ENCODE results near the gene ASMTL.

Gene ASMTL

DNA sequence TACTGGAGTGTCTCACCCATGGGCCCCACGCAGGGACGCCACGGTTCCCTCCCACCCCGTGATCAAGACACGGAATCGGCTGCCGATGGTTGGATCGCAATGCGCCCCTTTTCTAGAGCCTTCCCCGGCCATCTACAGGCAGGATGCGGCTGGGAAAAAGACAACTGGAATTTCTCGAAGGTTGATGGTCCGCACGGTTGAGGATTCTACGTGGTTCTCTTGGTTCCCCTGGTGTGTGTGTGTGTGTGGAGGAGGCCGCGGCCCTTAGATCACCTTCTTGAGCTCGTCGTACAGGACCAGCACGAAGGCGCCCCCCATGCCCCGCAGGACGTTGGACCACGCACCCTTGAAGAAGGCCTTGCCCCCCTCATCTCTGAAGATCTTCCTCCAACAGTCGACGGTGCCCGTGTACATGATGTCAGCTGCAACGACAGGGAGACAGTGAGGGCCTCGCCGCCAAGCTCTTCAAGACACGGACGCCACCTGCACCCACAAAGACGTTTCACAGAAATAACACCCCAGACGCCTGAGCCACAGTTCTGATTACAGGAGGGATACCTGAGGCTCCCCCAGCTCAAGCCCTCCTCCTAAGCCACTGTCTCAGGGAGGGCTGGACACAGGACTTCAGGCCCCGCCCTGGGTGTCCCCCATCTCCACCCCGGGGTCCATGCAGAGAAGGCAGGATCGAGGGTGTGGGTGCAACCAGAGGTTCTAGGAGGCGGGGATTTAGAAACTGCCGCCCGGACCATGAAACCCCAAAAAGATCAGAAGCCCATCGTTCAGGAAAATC lies 66.2 kb downstream of the ASMTL start:
- DNase-seq, result peak in 1 of 2 donors; percentile 62
- peaks cover 0 to 31% (median 27%) of the 10 kb centered on the region in 4 donors for H3K4me1 ChIP-seq
- no peaks in the 10 kb centered on the region for H3K27me3 ChIP-seq

DNA sequence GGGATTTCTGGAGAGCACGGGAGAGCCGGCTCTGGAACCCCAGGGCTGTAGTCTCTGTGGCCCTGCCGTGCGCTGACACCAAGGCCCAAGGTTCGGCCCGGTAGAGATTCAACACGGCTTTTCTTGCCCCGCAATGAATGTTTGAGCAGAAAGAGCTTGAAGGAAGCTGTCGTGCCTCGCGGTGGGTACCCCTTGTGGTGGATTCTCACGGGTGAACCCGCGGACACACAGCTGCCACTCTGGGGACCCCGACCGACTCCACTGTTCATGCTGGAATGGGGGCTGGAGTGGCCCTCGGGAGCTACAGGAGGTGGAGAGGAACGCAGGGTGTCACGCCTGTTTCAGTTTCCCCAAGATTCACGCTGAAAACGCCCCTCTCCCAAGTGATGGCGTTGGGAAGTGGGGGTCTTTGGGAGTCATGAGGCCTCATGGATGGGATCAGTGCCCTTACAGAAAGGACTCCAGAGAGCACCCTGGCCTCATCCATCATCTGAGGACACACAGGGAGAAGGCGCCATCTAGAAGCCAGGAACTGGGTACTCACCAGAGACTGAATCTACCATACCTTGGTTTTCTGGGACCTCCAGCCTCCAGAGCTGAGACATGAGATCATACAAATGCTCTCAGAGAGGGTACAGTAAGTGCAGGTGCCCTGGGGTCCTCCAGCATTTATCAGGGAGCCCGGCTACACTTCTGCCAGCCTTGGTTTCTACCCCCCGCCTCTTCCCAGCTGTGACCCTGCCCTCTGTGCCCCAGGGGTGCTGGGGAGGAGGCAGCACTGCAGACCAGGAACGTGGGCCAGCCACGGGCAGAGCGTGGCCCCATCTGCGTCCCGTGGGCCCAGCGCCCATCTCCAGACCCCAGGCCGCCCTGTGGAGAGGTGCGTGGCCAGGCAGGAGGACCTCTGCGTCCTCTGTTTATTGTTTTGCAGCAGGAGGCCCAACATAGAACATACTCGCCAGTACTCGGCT lies 67.2 kb downstream of the ASMTL start:
- TF ChIP-seq CTCF (IDR thresholded peaks at IDR 0.05), result no peak
- Histone ChIP-seq H3K27ac (no peak overlapping the region), H3K9me3 (no peaks in the 10 kb centered on the region), H3K4me3 (no peak overlapping the region), H3K36me3 (peaks cover 69 to 89% (median 74%) of the 10 kb centered on the region in 3 donors), H3K27me3 (no peaks in the 10 kb centered on the region), H3K4me1 (peaks cover 0 to 23% (median 19%) of the 10 kb centered on the region in 4 donors)
- intact Hi-C loops (cut with DNase I; ENCODE audit: low total_unique reads), result loop anchor here (1.0 kb wide), 1 partner anchor 32 kb away; no protein-coding TSS in a partner anchor
- DNase-seq, result peak in 1 of 2 donors; percentile 61

More for the DNA sequence above, 66.2 kb downstream of the ASMTL start:
- intact Hi-C loops (cut with DNase I; ENCODE audit: low total_unique reads), result loop anchor here (1.0 kb wide), 1 partner anchor 33 kb away; no protein-coding TSS in a partner anchor
- H3K9me3 ChIP-seq, result no peaks in the 10 kb centered on the region
- no peak for TF ChIP-seq CTCF (IDR thresholded peaks at IDR 0.05)
- H3K4me3 ChIP-seq, result no peak overlapping the region
- peaks cover 69 to 94% (median 76%) of the 10 kb centered on the region in 3 donors for H3K36me3 ChIP-seq
- H3K27ac ChIP-seq, result no peak overlapping the region

DNA sequence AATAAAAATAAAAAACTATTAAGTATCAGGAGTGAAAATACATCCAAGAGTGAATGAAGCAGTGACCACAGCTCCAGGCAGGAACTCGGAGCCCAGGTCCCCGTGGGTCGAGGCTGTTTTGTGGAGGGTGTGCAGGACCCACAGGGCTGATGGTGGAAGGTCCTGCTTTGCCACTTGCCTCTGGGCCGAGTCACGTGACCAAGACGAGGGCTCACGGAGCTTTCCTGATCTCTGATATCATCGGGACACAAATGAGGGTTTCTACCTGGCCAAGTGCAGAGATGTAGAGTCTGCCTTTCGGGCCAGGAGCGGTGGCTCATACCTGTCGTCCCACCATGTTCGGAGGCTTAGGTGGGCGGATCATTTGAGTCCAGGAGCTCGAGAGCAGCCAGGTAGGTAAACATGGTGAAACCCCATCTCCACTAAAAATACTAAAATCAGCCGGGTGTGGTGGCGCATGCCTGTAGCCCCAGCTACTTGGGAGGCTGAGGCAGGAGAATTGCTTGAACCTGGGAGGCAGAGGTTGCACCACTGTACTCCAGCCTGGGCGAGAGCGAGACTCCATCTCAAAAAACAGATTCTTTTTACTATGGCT lies 68.0 kb downstream of the ASMTL start:
- intact Hi-C loops (cut with DNase I; ENCODE audit: low total_unique reads), result no loop called here
- Histone ChIP-seq H3K4me3 (no peak overlapping the region), H3K4me1 (peaks cover 0 to 16% (median 12%) of the 10 kb centered on the region in 4 donors), H3K27ac (no peak overlapping the region), H3K27me3 (no peaks in the 10 kb centered on the region), H3K9me3 (no peaks in the 10 kb centered on the region), H3K36me3 (peaks cover 63 to 81% (median 66%) of the 10 kb centered on the region in 3 donors)
- TF ChIP-seq CTCF (IDR thresholded peaks at IDR 0.05), result no peak
- peak in 1 of 2 donors; percentile 63 for DNase-seq

GRCh38 chrX:1380672-1381233 lies 72.0 kb downstream of the ASMTL start:
- no peaks in the 10 kb centered on the region for H3K4me1 ChIP-seq
- no peaks in the 10 kb centered on the region for H3K27me3 ChIP-seq
- H3K9me3 ChIP-seq, result no peaks in the 10 kb centered on the region
- TF ChIP-seq CTCF (IDR thresholded peaks at IDR 0.05), result no peak
- H3K4me3 ChIP-seq, result no peak overlapping the region
- DNase-seq, result peak in 1 of 2 donors; percentile 61
- intact Hi-C loops (cut with DNase I; ENCODE audit: low total_unique reads), result no loop called here
- H3K36me3 ChIP-seq, result peaks cover 23 to 46% (median 26%) of the 10 kb centered on the region in 3 donors
- no peak overlapping the region for H3K27ac ChIP-seq

GRCh38 chrX:1378306-1378759 lies 74.4 kb downstream of the ASMTL start:
- Histone ChIP-seq H3K27ac (no peak overlapping the region), H3K4me1 (no peaks in the 10 kb centered on the region), H3K4me3 (no peak overlapping the region), H3K27me3 (no peaks in the 10 kb centered on the region), H3K9me3 (no peaks in the 10 kb centered on the region), H3K36me3 (peaks cover 0 to 21% (median 2%) of the 10 kb centered on the region in 3 donors)
- intact Hi-C loops (cut with DNase I; ENCODE audit: low total_unique reads), result no loop called here
- no peak for DNase-seq
- TF ChIP-seq CTCF (IDR thresholded peaks at IDR 0.05), result no peak

Measured in tibial artery (tissue), 4 donors.